ENCODE measurements around the gene MRPS27.

GRCh38 chr5:72268753-72269410 is 51.2 kb downstream of the MRPS27 start:
- TF ChIP-seq, protein P1, sequence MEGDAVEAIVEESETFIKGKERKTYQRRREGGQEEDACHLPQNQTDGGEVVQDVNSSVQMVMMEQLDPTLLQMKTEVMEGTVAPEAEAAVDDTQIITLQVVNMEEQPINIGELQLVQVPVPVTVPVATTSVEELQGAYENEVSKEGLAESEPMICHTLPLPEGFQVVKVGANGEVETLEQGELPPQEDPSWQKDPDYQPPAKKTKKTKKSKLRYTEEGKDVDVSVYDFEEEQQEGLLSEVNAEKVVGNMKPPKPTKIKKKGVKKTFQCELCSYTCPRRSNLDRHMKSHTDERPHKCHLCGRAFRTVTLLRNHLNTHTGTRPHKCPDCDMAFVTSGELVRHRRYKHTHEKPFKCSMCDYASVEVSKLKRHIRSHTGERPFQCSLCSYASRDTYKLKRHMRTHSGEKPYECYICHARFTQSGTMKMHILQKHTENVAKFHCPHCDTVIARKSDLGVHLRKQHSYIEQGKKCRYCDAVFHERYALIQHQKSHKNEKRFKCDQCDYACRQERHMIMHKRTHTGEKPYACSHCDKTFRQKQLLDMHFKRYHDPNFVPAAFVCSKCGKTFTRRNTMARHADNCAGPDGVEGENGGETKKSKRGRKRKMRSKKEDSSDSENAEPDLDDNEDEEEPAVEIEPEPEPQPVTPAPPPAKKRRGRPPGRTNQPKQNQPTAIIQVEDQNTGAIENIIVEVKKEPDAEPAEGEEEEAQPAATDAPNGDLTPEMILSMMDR (IDR thresholded peaks at IDR 0.05) = no peak
- no peak for TF ChIP-seq POLR2A (IDR thresholded peaks at IDR 0.05)
